GM19324 (cell line): ENCODE data around the gene ZNF556.
A peak's percentile ranks its signal among the peaks of the same experiment; 100 is the strongest.
"Not testable (repeated sequence)": the region's sequence is repeated elsewhere in the genome, so short reads cannot be mapped to it uniquely, and the experiment has no call there.

Source experiments
- ATAC-seq: cut with Tn5 transposase; IDR thresholded peaks from one replicate; pipeline ENCODE4 v1.9.1; 2021; ENCODE audit warnings: mild to moderate bottlenecking, moderate library complexity; ENCODE audit not compliant: unreplicated experiment, low FRiP score

ZNF556 gene

GRCh38 chr19:2852598-2852997 is 14.5 kb upstream of the ZNF556 start:
- no peak for ATAC-seq

DNA sequence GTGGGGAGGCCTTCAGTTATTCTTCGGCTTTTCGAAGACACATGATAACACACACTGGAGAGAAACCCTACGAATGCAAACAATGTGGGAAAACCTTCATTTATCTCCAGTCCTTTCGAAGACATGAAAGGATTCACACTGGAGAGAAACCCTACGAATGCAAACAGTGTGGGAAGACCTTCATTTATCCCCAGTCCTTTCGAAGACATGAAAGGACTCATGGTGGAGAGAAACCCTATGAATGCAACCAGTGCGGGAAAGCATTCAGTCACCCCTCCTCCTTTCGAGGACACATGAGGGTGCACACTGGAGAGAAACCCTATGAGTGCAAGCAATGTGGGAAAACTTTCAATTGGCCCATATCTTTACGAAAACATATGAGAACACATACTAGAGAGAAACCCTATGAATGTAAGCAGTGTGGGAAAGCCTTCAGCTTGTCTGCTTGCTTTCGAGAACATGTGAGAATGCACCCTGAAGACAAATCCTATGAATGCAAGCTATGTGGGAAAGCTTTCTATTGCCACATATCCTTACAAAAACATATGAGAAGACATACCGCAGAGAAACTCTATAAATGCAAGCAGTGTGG is 14.0 kb upstream of the ZNF556 start:
- ATAC-seq, result no peak

DNA sequence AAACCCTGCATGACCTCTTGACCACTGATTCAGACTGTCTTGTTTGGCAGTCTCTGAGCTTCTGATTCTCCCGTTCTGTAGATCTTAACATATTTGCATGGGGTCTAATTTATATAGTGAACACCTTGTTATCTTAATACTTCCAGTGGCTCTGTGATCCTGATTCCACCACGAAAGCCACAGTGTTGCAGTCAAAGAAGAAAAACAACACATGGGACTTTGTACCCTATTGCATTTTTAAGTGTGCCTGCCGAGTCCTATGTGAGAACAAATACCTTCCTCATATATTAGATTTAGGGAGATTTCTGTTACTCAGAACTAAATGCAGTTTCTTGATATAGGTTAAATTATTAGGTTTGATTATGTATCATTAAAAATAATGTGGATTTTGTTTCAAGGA is 12.3 kb upstream of the ZNF556 start:
- no peak for ATAC-seq

- no peak for ATAC-seq
These were observed 10.6 kb upstream of the ZNF556 start for GRCh38 chr19:2856457-2857050.

DNA sequence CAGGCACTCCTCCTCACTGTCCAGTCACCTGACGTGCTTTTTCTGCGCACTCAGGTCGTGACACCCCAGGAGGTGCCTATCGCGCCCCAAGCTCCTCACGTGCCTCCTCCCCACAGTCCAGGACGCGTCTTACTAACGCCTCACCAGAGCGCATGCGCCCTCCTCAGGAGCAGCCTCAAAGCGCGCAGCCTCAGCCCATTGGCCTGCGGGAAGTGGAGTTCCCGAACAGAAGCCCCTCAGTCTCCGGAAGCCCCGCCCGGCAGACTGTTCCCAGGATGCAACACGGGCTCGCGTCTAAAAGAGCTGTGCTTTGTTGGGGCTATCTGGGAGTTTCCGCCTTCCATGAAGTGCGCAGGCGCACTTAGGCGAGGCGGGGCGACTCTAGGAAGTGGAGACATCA is 8.3 kb upstream of the ZNF556 start:
- ATAC-seq, result no peak

- no peak for ATAC-seq
These were observed 3.3 kb upstream of the ZNF556 start for GRCh38 chr19:2863816-2864215.

- ATAC-seq, result no peak
These were observed 1.6 kb upstream of the ZNF556 start for GRCh38 chr19:2865334-2866100.

DNA sequence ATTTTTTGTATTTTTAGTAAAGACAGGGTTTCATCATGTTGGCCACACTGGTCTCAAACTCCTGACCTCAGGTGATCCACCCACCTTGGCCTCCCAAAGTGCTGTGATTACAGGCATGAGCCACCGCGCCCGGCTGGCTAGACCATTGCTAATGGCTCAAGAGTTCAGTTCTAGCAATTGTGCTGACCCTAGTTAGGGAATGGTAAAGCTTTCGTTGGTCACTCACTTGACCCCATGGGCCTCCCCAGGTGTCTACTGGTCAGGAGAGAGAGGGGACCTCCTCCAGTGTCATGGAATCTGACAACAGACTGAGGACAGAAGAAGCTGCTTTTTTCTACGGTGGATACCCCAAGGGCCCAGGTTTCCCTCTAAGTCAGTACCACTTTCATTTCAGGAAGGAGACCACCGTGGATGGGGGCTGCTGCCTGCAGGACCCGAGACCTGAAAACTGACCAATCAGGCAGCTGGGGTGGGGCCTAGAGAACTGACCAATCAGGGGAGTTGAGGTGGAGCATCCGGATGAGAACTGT is 575 bp upstream of the ZNF556 start:
- no peak for ATAC-seq

GRCh38 chr19:2869618-2870017 is 2.5 kb downstream of the ZNF556 start:
- ATAC-seq, result no peak

DNA sequence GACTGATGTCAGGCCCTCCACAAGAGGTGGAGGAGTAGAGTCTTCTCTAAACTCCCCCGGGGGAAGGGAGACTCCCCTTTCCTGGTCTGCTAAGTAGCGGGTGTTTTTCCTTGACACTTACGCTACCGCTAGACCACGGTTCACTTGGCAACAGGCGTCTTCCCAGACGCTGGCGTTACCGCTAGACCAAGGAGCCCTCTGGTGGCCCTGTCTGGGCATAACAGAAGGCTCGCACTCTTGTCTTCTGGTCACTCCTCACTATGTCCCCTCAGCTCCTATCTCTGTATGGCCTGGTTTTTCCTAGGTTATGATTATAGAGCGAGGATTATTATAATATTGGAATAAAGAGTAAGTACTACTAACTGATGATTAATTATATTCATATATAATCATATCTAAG is 5.0 kb downstream of the ZNF556 start:
- ATAC-seq, result not testable (repeated sequence)

DNA sequence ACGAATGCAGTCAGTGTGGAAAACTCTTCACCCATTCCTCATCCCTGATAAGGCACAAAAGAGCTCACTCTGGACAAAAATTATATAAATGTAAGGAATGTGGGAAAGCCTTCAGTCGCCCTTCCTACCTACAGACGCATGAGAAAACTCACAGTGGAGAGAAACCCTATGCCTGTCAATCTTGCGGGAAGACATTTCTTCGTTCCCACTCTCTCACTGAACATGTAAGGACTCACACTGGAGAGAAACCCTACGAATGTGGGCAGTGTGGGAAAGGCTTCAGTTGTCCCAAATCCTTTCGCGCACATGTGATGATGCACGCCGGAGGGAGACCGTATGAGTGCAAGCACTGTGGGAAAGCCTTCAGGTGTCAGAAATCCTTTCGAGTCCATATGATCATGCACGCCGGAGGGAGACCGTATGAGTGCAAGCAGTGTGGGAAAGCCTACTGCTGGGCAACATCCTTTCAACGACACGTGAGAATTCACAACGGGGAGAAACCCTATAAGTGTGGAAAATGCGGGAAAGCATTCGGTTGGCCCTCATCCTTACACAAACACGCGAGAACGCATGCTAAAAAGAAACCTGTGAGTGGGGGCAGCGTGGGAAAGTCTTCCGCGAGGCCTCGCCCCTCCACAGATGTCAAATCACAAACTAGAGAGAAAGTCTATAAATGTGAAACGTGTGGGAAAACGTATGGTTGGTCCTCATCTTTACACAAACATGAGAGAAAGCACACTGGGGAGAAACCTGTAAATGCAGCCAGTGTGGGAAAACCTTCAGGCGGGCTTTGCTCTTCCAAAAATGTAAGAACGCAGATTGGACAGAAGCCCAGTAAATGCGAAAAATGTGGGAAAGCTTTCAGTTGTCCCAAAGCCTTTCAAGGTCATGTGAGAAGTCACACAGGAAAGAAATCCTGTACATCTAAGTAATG is 10.5 kb downstream of the ZNF556 start:
- ATAC-seq, result no peak

DNA sequence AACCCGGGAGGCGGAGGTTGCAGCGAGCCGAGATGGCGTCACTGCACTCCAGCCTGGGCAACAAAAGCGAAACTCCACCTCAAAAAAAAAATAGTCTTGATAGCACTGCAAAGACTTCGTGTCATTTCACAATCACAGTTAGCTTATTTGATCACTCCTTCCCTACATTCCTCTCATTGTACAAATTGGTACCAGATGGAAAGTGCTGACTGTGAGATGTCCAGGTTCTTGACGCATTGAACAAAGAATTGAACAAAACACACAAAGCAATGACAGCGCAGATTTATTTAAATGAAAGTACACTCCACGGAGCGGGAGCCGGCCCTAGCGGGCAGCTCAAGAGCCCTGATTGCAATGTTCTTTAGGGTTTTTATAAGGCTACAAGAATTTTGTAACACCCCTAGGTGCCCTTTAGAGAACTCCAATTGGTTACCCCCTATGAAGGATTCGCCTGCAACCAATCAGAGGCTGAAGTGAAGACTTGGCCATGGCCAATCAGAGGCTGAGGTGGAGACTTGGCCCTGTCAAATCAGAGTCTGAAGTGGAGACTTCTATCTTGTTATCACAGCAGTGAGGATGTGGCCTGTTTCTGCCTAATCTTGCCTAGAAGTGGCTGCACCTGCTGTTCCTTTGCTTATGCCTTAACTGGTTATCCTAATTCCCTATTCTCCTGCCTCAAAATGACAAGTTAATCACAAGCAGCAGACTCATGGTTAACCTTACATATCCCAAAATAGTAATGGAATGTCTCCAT is 16.7 kb downstream of the ZNF556 start:
- ATAC-seq, result no peak

DNA sequence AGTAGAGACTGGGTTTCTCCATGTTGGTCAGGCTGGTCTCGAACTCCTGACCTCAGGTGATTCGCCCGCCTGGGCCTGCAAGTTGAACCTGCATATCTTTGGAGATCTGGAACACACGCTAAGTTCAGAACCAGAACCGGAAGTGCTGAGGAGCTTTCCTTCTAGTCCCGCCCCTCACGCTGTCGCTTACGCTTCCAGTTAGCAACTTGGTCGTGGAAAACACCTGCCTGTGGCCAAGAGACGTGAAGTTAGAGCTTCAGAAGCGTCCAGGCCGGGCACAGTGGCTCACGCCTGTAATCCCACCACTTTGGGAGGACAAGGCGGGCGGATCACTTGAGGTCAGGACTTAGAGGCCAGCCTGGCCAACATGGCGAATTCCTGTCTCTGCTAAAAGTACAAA is 18.6 kb downstream of the ZNF556 start:
- ATAC-seq, result no peak

GRCh38 chr19:2887391-2887914 is 20.3 kb downstream of the ZNF556 start:
- ATAC-seq, result no peak

GRCh38 chr19:2888731-2889224 is 21.6 kb downstream of the ZNF556 start:
- ATAC-seq, result no peak

- not testable (repeated sequence) for ATAC-seq
These were observed 23.4 kb downstream of the ZNF556 start for GRCh38 chr19:2890531-2890930.

DNA sequence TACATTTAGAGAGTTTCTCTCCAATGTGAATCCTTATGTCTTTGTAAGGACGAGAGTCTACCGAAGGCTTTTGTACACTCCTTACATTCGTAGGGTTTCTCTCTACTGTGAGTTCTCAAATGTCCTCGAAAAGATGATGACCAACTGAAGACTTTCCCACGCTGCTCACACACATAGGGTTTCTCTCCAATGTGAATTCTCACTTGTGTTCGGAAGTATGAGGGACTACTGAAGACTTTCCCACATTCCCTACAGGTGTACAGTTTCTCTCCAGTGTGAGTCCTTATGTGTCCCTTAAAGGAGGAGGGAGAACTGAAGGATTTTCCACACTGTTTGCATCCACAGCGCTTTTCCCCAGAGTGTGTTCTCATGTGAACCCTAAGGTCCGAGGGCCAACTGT is 29.6 kb downstream of the ZNF556 start:
- ATAC-seq, result no peak

DNA sequence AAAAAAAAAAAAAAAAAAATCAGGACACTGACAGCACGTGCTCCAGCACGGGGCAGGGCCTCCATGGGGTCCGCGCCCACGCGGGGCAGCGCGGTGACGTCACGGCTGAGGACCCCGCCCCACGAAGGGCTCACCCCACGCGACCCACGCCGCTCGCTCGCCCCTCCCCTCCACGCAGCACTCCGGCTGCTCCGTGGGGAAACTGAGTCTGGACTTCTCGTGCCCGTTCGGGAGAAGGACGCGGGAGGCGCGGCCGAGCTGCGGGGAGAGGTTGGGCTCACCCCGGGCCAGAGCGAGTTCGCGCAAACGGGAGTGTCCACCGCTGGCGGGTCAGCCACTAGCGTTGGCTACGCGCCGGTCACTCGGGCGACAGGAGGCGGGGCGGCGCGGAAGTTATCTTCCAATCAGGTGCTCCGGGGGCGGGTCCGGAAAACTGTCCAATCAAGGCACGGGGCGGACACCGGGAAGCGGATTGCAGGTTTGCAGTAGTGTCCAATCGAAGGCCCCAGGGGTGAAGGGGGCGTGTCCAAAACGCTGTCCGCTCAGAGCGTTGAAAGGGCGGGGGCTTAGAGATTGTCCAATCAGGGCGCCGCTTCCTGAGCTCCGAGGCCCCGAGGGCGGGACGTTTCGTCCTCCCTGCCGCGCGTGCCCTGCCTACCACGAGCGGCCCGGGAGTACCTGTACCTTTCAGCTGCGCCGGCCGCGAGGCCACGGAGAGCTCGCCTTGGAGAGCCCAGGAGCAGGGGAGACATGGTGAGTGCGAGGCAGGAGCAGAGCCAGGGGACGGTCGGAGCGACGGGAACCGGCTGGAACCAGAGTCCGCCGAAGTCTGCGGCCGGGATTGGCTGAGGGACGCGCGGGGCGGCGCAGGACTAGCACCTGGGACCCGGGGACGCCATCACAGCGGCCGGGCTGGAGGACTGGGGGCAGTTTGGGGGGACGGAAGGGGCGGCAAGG is 33.4 kb downstream of the ZNF556 start, which contains the start of gene ZNF57:
Gene ZNF57 (plus strand): TSS at position 633 of the 957 bp plus-strand sequence. CDS start 118 bp downstream, at position 751.
- peak; percentile 96 for ATAC-seq
